NCI-H82 treated with DMSO at 0.1 percent for 48 hours (cell line): ENCODE data around the gene FEZF2.
A peak's percentile ranks its signal among the peaks of the same experiment; 100 is the strongest.

ENCODE experiments used
- DNase-seq: peaks from one replicate; lab custom pipeline; 2025; ENCODE audit not compliant: unreplicated experiment; lab: John Stamatoyannopoulos, UW

The FEZF2 gene

DNA sequence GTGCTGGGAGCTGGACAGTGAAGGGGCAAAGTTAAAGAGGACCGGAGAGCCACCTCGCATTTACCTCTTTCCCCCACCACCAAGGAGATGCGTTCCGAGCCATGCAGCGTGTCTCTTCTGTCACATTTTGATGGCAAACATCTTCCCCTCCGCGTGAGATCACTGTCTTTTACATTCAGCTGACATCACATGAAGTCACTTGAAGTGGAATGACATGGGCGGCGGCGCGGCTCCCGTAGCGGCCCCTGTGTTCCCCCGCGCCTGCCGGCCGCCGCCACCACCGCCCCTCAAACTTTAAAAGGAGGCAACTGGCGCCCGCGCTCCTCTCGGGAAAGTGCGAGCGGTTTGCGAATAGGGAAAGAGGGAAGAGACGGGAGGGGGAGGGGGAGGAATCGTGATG, at the start of gene FEZF2:
FEZF2 (minus strand) TSS at position 336 of the 400 bp plus-strand sequence. CDS start 682 bp downstream, outside the sequence.
- DNase-seq: no peak

- peak; percentile 44 for DNase-seq
These were observed 47.9 kb upstream of the FEZF2 start for GRCh38 chr3:62421207-62421606.

- no peak for DNase-seq
These were observed 42.8 kb upstream of the FEZF2 start for GRCh38 chr3:62416144-62416543.

- DNase-seq: no peak
These were observed 42.0 kb upstream of the FEZF2 start for GRCh38 chr3:62415312-62415801.

- DNase-seq: no peak
These were observed 41.4 kb upstream of the FEZF2 start for GRCh38 chr3:62414786-62415185.

DNA sequence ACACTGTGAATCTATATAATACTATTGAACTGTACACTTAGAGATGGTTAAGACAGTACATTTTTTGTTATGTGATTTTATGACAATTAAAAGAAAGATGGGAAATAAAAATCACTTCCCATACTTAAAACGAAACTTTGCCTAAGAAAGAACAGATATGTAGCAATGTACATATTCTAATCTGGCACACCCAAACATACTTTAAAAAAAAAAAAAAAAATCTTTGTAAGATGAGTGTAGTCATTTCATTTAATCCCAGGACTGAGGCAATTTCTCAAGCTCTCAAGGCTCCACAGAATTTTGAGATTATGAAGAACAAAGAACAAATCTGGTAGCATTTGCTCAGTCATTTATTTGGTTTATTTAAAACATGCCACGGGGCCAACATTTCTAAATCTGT, 40.3 kb upstream of the FEZF2 start:
- DNase-seq: no peak

- DNase-seq: no peak
These were observed 33.6 kb upstream of the FEZF2 start for GRCh38 chr3:62406945-62407344.

- DNase-seq: no peak
These were observed 32.2 kb upstream of the FEZF2 start for GRCh38 chr3:62405566-62405965.

DNA sequence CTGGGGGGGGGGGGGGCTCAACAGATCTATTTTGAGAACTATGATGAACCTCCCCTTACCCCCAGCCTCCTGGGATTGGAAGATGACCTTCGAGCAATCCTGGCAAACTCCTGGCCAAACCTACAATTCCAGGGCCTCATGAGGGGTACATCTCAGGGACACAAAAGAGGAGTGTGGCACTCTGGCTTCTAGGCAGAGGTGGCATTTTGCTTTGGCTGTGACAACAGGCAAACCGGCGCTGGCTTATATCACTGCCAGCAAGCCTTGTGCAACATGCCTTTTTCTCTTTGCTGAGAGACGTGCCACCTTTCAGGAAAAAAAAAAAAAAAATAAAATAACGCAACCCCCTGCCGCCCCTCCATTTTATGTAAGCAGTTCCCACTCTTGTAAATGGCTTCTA, 31.8 kb upstream of the FEZF2 start:
- no peak for DNase-seq

DNA sequence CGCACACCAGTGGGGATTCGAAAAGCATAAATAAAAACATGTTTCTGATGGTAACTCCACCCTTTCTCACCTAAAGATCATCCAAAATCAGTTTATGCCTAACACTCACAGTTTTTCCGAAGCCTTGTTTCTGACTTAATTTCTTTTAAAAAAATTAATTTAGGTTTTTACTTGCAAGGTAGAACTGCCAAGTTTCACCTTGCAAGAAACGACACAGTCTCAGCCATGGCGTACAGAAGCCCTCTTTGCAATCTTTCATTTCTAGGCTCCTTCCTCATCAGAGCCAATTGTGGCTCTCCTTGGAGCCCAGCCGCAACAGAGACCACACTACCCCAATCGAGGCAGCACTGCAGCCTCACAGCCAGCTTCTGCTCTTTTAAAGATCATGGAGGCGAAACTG, 31.0 kb upstream of the FEZF2 start:
- no peak for DNase-seq

DNA sequence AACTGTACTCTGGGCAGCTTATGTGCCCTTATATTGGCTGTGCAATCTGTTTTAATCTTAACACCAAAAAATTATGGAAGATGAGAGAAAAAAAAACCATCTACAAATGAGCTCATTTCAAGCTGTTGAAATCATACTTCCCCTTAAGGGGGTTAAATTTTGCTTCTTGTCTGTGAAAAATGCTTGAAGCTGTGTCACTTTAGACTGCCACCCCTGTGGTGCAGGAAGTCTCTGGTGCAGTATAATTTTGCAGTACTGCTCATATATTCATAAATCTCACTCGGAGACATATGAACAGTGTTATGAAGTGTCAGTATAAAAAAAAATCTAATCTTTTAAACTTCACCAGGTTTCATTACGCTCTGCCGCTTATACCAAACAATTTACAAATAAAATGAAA, 30.4 kb upstream of the FEZF2 start:
- DNase-seq: no peak

GRCh38 chr3:62392626-62393292, 19.4 kb upstream of the FEZF2 start:
- no peak for DNase-seq

DNA sequence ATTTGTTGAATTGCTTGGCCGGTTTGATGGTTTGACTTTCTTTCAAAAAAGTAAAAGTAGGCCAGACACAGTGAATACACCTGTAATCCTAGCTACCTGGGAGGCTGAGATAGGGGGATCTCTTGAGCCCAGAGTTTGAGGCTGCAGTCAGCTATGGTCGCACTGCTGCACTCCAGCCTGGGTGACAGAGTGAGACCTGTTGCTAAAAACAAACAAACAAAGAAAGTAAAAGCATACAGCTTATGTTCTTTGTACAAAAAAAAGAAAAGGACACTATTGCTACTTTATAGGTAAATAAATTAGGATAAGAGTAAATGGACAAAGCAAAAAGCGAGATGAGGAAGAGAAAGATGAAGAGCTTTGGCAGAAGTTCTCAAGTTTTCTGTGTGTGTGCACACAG, 13.9 kb upstream of the FEZF2 start:
- DNase-seq: no peak

- DNase-seq: peak; percentile 56
These were observed 6.0 kb upstream of the FEZF2 start for GRCh38 chr3:62379321-62379798.

- DNase-seq: no peak
These were observed 5.6 kb upstream of the FEZF2 start for GRCh38 chr3:62378921-62379320.

DNA sequence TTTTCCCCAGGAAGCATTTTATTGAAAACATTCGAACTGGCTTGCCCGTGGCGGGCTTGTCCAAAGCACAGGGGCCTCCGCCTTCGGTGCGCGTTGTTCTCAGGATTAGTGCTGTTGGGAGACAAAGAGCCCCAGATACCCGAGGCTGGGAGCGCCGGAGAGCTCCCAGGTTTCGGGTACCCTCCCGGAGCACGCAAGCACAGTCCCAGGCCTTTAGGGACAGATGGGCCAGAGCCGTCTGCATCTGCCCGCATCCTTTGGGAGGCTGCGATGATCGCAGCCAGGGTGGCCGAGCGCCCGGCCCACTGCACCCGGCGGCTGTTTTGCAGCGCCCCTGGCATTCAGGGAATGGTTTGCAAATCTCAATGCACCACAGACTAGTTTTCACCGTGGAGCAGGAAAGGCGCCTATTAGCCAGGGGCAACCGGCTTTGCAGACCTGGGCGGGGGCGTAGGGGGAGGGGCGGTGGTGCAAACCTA, 5.0 kb upstream of the FEZF2 start:
- DNase-seq: no peak

- no peak for DNase-seq
These were observed 3.8 kb upstream of the FEZF2 start for GRCh38 chr3:62376906-62377877.

DNA sequence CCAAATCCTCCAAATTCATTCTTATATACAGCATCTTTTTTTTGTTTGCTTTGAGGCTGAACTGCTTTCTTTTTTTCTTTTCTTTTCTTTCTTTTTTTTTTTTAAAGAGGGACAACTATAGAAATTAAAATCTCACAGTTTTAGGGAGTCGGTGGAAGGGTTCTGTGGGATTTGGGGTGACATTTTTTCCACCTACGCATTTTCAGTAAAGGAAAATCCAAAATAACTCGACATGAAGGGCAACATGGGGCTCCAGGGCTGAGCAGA, 3.0 kb upstream of the FEZF2 start:
- DNase-seq: no peak

DNA sequence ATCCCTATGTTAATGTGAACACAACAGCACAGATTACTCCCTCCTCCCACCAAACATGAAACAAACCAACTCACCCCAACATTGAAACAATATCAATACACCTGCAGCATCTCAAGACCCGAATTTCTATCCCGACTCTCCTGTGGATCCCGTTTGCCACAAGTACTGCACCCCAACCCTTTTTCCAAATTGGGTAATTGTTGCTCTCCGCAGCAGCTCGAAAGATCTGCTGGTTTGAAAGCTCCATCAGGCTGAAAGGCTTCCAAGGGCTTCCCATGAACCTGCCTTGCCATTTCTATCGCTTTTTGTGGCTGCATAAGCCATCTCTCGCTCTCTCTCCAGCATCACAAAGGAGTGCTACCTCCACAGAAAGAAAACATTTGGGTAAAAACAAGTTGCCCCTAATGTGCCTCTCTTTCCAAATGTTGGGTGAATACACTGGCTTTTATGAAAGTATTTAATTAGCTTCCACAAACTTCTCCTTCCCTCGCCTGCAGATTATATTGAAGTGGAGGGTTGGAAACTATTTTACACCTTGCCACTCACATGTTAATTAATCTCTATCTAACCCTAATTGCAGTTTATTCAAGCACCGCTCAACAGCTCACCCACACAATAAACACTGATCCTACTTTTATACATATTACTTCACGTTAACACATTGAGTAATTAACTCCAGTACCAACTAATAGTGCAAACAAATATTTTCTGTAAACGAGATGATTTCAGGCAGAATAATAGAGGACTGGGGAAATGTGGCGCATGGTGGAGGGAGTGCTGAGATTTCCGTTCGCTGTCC, 2.5 kb upstream of the FEZF2 start:
- no peak for DNase-seq

DNA sequence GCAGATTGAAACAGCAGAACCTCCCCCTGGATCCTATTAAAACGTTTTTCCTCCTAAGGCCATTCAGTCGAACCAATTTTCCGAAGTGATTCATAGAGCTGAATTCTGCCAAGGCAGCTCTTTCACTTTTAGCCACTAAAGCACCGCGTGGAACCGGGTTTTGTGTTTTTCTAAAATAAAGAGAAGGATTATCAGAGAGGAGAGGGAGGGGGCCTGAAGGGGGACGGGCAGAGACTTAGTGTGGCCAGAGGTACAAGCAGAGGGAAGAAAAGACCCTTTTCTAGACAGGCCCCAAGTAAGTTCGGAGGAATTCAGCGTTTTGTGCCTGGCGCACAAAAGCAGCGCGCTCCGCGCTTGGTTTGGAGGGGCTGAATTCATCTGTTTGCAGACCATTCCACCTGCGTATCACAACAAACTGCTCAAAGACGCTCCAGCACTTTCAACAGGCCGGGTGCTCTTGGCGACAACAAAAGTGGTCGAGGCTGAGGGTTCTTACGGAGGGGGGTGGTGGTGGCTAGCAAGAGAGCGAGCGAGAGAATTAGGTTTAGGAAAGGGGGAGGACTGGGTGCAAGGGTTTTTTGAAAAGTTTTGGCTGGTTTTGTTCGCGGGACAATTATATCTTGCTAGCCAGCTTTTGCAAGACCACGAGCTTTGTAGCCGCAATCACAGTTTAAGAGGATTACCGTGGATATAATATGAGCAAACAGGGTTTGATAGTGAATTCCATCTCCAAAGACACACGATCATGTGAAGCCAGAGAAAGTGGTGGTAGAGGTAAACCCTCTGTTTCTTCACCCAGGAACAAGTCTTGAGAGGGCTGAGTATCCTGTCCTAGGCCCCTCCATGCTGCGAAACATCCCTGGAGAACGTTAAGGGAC, 1.2 kb upstream of the FEZF2 start:
- DNase-seq: peak; percentile 18
